Central memory CD8-positive, alpha-beta T cell (primary cell): ENCODE data around the gene DNAJB4.

Experiments used
- ATAC-seq: fragments of 150-1000 bp; cut with Tn5 transposase; replicated peaks from 2 replicates; pipeline ENCODE4 v1.10.0; 2022; ENCODE audit warnings: mild to moderate bottlenecking, moderate FRiP score, moderate number of reproducible peaks; ENCODE audit not compliant: poor library complexity, severe bottlenecking; ENCODE audit errors: extremely low read depth
- DNase-seq, 2 donors: peaks; one replicate each; pipeline ENCODE4 v3.0.0; 2021; ENCODE audit warnings: low spot score in 2 of 2
- H3K27ac Mint-ChIP-seq: one replicate; pipeline ENCODE4 v1.8.0; 2022; ENCODE audit warnings: low read depth, mild to moderate bottlenecking, moderate library complexity, mixed read lengths
- H3K27me3 Mint-ChIP-seq: one replicate; pipeline ENCODE4 v1.8.0; 2022; ENCODE audit warnings: mixed read lengths
- H3K36me3 Mint-ChIP-seq: one replicate; pipeline ENCODE4 v1.8.0; 2022; ENCODE audit warnings: mild to moderate bottlenecking, moderate library complexity, mixed read lengths; ENCODE audit not compliant: insufficient read depth
- H3K4me1 Mint-ChIP-seq: one replicate; pipeline ENCODE4 v1.8.0; 2022; ENCODE audit warnings: mixed read lengths
- H3K4me3 Mint-ChIP-seq: one replicate; pipeline ENCODE4 v1.8.0; 2022; ENCODE audit warnings: mild to moderate bottlenecking, moderate library complexity, mixed read lengths
- H3K9me3 Mint-ChIP-seq: one replicate; pipeline ENCODE4 v1.8.0; 2022; ENCODE audit warnings: mixed read lengths

The DNAJB4 gene

GRCh38 chr1:78047106-78047505 is 42.4 kb downstream of the DNAJB4 start:
- Mint-ChIP-seq H3K9me3 (no peaks in the 10 kb centered on the region), H3K4me1 (peaks cover 13% of the 10 kb centered on the region), H3K4me3 (no peak overlapping the region), H3K36me3 (no peaks in the 10 kb centered on the region), H3K27ac (no peak overlapping the region), H3K27me3 (peaks cover 61% of the 10 kb centered on the region)
- DNase-seq, result no peak
- ATAC-seq, result no peak

- Mint-ChIP-seq H3K4me1 (peaks cover 13% of the 10 kb centered on the region), H3K27me3 (peaks cover 61% of the 10 kb centered on the region), H3K36me3 (no peaks in the 10 kb centered on the region), H3K9me3 (no peaks in the 10 kb centered on the region), H3K27ac (no peak overlapping the region), H3K4me3 (no peak overlapping the region)
- no peak for ATAC-seq
- DNase-seq, result no peak
These were observed 42.9 kb downstream of the DNAJB4 start for GRCh38 chr1:78047631-78048030.

- peaks cover 13% of the 10 kb centered on the region for H3K4me1 Mint-ChIP-seq
- no peak overlapping the region for H3K4me3 Mint-ChIP-seq
- H3K27me3 Mint-ChIP-seq, result peaks cover 58% of the 10 kb centered on the region
- H3K9me3 Mint-ChIP-seq, result no peaks in the 10 kb centered on the region
- no peaks in the 10 kb centered on the region for H3K36me3 Mint-ChIP-seq
- ATAC-seq (no peak), DNase-seq (no peak)
- H3K27ac Mint-ChIP-seq, result no peak overlapping the region
These were observed 43.7 kb downstream of the DNAJB4 start for GRCh38 chr1:78048446-78048845.

- no peak for ATAC-seq
- H3K4me3 Mint-ChIP-seq, result no peak overlapping the region
- H3K27ac Mint-ChIP-seq, result no peak overlapping the region
These were observed 44.7 kb downstream of the DNAJB4 start for GRCh38 chr1:78049396-78049795.

GRCh38 chr1:78051005-78051404 is 46.3 kb downstream of the DNAJB4 start:
- DNase-seq (no peak), ATAC-seq (no peak)
- Mint-ChIP-seq H3K27me3 (peaks cover 33% of the 10 kb centered on the region), H3K4me3 (no peak overlapping the region), H3K36me3 (no peaks in the 10 kb centered on the region), H3K4me1 (no peaks in the 10 kb centered on the region), H3K9me3 (no peaks in the 10 kb centered on the region), H3K27ac (no peak overlapping the region)

More at GRCh38 chr1:78049396-78049795, 44.7 kb downstream of the DNAJB4 start:
- H3K36me3 Mint-ChIP-seq, result no peaks in the 10 kb centered on the region
- H3K27me3 Mint-ChIP-seq, result peaks cover 49% of the 10 kb centered on the region
- no peak for DNase-seq
- peaks cover 13% of the 10 kb centered on the region for H3K4me1 Mint-ChIP-seq
- no peaks in the 10 kb centered on the region for H3K9me3 Mint-ChIP-seq

- Mint-ChIP-seq H3K4me3 (no peak overlapping the region), H3K36me3 (no peaks in the 10 kb centered on the region), H3K27ac (no peak overlapping the region), H3K9me3 (no peaks in the 10 kb centered on the region), H3K4me1 (no peaks in the 10 kb centered on the region), H3K27me3 (peaks cover 24% of the 10 kb centered on the region)
- DNase-seq, result no peak
- ATAC-seq, result no peak
These were observed 48.1 kb downstream of the DNAJB4 start for GRCh38 chr1:78052685-78053405.

- Mint-ChIP-seq H3K36me3 (no peaks in the 10 kb centered on the region), H3K4me1 (no peaks in the 10 kb centered on the region), H3K27me3 (peaks cover 18% of the 10 kb centered on the region), H3K9me3 (no peaks in the 10 kb centered on the region), H3K27ac (no peak overlapping the region), H3K4me3 (no peak overlapping the region)
- no peak for ATAC-seq
- DNase-seq, result no peak
These were observed 48.8 kb downstream of the DNAJB4 start for GRCh38 chr1:78053498-78053897.

- Mint-ChIP-seq H3K4me3 (no peak overlapping the region), H3K27me3 (peaks cover 9% of the 10 kb centered on the region), H3K9me3 (no peaks in the 10 kb centered on the region), H3K27ac (no peak overlapping the region), H3K36me3 (no peaks in the 10 kb centered on the region), H3K4me1 (no peaks in the 10 kb centered on the region)
- DNase-seq (no peak), ATAC-seq (no peak)
These were observed 49.8 kb downstream of the DNAJB4 start for GRCh38 chr1:78054559-78054958.

GRCh38 chr1:78054972-78055371 is 50.2 kb downstream of the DNAJB4 start:
- no peaks in the 10 kb centered on the region for H3K9me3 Mint-ChIP-seq
- no peak for ATAC-seq
- no peak overlapping the region for H3K4me3 Mint-ChIP-seq
- H3K27me3 Mint-ChIP-seq, result peaks cover 9% of the 10 kb centered on the region
- no peak for DNase-seq
- no peak overlapping the region for H3K27ac Mint-ChIP-seq
- no peaks in the 10 kb centered on the region for H3K36me3 Mint-ChIP-seq
- H3K4me1 Mint-ChIP-seq, result no peaks in the 10 kb centered on the region

- H3K9me3 Mint-ChIP-seq, result no peaks in the 10 kb centered on the region
- no peaks in the 10 kb centered on the region for H3K36me3 Mint-ChIP-seq
- DNase-seq (no peak), ATAC-seq (no peak)
- no peaks in the 10 kb centered on the region for H3K4me1 Mint-ChIP-seq
- H3K4me3 Mint-ChIP-seq, result no peak overlapping the region
- H3K27me3 Mint-ChIP-seq, result peaks cover 9% of the 10 kb centered on the region
- H3K27ac Mint-ChIP-seq, result no peak overlapping the region
These were observed 50.9 kb downstream of the DNAJB4 start for GRCh38 chr1:78055565-78056132.

GRCh38 chr1:78058670-78059069 is 53.9 kb downstream of the DNAJB4 start:
- Mint-ChIP-seq H3K27ac (no peak overlapping the region), H3K27me3 (peaks cover 9% of the 10 kb centered on the region), H3K4me3 (no peak overlapping the region), H3K4me1 (no peaks in the 10 kb centered on the region), H3K9me3 (no peaks in the 10 kb centered on the region), H3K36me3 (no peaks in the 10 kb centered on the region)
- ATAC-seq (no peak), DNase-seq (no peak)

GRCh38 chr1:78060857-78061563 is 56.3 kb downstream of the DNAJB4 start:
- Mint-ChIP-seq H3K36me3 (no peaks in the 10 kb centered on the region), H3K27ac (no peak overlapping the region), H3K27me3 (peaks cover 12% of the 10 kb centered on the region), H3K4me1 (no peaks in the 10 kb centered on the region), H3K4me3 (no peak overlapping the region), H3K9me3 (no peaks in the 10 kb centered on the region)
- no peak for DNase-seq
- no peak for ATAC-seq
